HG03378 (cell line): ENCODE data around the gene GPC5.
"Not testable (repeated sequence)": the region's sequence is repeated elsewhere in the genome, so short reads cannot be mapped to it uniquely, and the experiment has no call there.

ENCODE experiments used
- ATAC-seq: cut with Tn5 transposase; IDR thresholded peaks from one replicate; pipeline ENCODE4 v1.9.1; 2021; ENCODE audit warnings: mild to moderate bottlenecking, moderate library complexity; ENCODE audit not compliant: unreplicated experiment

GPC5 gene

DNA sequence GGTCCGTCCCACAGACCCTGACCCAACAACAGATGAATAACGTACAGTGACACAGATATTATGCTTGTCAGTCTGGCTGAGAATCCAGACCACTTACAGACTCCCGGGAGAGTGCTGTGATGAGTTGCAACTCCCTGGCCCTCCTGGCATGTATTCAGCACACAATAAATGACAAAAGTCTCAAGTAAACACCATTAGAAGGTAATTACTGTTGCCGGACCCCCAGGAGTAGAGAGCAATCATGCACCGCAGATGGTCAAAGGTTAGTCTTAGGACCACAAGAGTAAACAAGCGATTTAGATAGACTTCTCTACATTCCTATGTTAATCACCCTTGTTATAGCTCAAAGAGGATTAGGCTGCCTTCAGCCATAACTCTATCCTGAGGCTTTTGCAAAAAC lies 1101.8 kb downstream of the GPC5 start:
- ATAC-seq, result no peak

DNA sequence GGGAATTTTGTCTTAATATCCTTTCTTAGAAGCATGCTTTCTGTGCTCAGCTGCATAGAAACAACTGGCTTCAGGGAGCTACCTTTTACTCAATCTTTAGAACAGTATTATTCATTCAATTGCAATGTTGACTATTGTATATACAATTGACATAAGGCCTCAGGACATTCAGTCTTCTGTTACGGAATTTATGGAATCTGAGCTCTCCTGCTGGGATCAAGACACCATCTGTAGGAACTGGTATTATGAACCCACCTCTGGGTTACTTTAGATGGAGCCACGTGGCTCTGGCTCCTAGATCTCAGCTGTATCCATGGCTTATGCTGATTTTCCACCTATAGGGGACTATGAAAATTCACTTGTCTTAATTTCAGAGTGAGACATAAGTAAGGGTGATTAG lies 1112.0 kb downstream of the GPC5 start:
- no peak for ATAC-seq

DNA sequence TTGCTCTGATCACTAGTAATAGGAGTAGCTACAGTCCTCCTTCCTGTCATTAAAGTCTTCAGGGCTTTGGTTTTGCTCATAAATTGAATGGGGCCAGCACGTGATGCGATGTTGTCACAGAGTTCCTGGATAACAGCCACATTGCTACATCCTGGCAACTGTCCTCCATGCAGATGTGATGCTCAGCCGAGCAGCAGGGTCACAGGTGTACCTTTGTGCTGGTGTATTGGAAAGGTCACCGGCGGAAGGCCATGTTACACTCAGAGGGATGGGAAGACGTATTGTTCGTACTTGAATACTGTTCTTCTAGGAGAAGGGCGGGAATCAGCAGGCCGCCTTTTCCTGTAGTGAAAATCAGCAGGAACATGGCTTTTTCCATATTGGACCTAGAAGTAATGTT lies 1114.4 kb downstream of the GPC5 start:
- ATAC-seq, result no peak

DNA sequence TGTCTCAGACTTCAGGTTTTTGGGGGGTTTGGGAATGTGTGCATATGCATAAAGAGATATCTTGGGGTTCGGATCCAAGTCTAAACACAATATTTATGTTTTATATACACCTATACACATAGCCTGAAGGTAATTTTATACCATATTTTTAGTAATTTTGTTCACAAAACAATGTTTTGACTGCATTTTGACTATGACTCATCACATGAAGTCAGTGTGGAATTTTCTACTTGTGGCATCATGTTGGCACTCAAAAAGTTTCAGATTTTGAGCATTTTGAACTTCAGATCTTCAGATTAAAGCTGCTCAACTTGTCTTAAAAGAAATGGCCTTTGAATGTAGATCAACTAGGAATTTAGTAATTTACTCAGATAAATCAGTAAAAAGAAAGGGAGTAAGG lies 1115.3 kb downstream of the GPC5 start:
- ATAC-seq, result no peak

DNA sequence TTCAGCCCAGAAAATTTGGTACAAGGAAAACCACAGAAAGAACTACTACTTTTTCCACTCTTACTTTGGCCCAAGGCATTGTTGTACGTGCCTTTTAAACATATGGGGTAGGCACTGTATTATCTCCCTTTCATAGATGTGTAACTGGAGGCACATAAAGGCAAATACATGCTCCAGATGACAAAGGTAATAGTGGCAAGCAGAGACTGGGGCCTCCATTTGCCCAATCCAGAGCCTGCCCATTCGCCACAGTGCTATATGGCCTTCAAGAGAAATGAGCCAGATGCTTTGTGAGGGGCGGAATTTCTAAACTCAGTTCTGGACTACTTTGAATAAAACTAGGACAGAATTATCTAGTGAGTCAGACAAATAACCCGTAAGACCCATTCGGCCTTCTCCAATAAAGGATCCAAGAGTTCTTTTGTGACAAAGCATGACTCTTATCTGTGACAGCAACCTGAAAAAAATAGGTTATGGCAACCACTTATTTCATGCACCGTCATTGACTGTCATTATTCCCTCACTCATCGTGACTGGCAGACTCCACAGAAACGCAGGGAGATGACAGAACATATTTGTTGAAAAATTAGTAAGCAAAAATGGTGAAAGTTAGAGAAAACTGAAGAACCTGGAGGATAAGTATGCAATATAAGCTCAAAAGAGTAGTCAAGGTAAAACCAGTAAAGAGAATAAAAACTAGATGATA lies 1116.2 kb downstream of the GPC5 start:
- no peak for ATAC-seq

DNA sequence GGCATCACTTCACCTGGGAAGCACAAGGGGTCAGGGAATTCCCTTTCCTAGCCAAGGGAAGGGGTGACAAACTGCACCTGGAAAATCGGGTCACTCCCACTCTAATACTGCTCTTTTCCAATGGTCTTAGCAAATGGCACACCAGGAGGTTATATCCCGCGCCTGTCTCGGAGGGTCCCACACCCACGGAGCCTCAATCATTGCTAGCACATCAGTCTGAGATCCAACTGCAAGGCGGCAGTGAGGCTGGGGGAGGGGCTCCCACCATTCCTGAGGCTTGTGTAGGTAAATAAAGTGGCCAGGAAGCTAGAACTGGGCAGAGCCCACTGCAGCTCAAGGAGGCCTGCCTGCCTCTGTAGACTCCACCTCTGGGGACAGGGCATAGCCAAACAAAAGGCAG lies 1118.5 kb downstream of the GPC5 start:
- ATAC-seq, result not testable (repeated sequence)

DNA sequence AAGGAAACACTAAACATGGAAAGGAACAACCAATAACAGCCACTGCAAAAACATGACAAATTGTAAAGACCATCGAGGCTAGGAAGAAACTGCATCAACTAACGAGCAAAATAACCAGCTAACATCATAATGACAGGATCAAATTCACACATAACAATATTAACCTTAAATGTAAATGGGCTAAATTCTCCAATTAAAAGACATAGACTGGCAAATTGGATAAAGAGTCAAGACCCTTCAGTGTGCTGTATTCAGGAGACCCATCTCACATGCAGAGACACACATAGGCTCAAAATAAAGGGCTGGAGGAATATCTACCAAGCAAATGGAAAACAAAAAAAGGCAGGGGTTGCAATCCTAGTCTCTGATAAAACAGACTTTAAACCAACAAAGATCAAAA lies 1120.2 kb downstream of the GPC5 start:
- not testable (repeated sequence) for ATAC-seq

DNA sequence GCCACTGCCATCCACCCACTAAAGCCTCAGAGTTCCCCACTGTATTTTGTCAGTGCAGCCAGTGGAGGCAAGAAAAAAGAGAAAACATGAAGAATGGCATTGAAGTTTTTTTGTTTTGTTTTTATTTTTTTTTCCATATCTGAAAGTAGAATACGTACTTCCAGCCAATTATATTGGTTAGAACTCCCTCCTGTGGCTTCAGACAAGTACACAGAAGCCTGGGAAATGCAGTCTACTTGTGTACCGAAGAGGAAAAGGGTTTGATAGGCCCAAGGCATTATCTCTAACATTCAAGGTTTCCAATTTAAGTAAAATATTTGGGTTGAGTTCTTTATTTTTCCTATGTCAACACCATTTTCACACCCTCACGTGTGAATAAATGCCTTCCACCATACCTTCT lies 1131.9 kb downstream of the GPC5 start:
- ATAC-seq, result no peak

DNA sequence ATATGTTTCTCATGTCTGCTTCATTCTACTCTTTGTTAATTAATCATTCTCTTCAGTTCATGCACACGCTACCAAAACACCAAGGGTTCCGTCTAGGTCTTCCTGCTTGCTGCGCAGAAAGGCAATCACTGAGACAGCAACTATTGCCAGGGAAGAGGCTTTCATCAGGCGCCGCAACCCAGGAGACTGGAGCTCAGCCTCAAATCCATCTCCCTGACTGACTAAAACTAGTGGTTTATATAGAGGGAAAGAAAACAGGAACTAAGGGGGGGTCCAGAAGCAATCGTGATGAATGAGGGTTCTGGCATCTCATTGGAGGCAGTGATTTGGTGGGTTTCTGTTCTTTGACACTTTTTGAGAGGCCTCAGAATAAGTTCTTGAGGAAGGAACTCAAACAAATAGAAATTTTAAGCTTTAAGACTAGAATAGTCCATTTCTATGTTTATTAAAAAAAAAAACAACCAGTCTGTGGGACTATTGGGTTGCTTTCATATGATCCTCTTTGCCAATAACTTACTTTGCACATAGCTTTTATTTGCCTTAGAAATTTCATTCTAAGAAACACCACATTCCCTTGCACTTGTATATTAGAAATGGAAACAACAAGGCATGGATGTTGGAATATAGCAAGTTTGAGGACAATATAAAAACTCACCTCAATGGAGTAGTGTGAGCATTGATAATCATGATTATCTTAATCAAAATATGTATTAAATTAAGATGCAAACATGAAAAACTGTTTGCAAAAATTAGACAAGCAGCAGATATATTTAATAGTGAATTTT lies 1137.0 kb downstream of the GPC5 start:
- no peak for ATAC-seq

DNA sequence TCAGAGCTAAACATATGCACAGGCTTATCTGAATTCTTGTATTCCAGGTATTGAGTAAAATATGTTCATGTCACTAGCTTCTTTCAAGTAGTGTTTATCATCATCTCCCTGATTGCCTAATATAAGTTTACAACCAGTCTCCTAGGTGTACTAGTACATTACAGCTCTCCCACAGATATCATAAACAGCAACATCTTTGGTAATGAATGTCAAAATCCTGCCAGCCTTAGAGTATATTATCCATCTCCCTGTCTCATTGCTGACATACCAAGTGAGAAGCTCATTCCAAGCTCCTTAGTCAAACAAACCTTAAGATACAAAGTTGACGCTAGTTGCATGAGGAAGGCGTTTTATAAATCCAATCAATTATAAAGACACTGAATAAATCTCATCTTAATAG lies 1139.0 kb downstream of the GPC5 start:
- no peak for ATAC-seq

DNA sequence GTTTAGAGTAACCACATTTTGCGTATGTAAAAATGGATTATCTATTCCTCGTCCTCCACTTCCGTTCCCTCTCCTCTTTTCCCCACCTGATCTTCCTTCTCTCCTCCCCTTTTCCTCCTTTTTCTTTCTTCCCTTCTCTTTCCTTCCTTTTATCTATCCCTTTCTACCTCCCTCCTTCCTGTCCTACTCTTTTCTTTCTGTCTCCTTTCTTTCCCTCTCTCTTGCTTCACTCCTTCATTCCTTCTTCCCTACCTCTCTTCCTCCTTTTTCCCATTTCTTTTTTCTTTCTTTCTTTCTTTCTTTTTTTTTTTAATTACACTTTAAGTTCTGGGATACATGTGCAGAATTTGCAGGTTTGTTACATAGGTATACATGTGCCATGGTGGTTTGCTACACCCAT lies 1139.7 kb downstream of the GPC5 start:
- no peak for ATAC-seq

DNA sequence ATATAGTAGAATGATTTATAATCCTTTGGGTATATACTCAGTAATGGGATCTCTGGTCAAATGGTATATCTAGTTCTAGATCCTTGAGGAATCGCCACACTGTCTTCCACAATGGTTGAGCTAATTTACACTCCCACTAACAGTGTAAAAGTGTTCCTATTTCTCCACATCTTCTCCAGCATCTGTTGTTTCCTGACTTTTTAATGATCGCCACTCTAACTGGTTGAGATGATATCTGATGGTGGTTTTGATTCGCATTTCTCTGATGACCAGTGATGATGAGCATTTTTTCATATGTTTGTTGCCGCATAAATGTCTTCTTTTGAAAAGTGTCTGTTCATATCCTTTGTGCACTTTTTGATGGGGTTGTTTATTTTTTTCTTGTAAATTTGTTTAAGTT lies 1140.7 kb downstream of the GPC5 start:
- not testable (repeated sequence) for ATAC-seq

DNA sequence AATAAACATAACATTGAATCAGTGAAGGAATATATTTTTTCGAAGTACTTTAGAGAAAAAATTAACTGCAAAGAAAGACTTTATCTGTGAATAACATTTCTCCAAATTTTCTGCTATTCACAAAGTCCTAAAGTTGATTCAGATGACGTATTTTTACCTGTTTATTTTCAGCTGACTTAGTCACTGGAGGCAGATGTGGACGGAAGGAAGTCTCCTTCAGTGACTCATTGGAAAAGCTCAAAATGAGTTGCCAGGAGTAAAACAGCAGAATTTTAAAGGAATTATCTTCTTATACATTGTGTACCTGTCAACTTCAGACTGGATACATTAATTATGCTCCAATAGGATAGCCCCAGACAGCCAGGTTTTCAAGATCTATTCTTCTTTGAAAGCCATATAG lies 1148.8 kb downstream of the GPC5 start:
- no peak for ATAC-seq

DNA sequence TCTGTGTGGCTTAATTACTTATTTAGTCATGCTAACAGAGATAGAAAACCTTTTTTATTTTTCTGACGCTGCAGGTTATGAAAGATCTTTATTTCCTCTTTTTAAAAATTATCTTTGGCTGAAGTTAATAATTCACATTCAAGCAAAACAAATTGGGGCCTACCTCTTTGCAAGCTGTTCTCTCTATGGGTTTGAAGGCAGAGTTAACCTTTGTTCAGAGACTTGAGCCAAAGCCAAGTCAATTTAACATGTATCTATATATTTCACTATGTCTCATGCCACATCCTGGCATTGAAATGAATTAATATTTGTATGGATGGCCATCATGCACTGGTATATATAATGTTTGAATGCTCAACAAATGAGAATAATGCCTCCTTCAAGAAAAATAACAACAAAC lies 1150.9 kb downstream of the GPC5 start:
- ATAC-seq, result no peak

DNA sequence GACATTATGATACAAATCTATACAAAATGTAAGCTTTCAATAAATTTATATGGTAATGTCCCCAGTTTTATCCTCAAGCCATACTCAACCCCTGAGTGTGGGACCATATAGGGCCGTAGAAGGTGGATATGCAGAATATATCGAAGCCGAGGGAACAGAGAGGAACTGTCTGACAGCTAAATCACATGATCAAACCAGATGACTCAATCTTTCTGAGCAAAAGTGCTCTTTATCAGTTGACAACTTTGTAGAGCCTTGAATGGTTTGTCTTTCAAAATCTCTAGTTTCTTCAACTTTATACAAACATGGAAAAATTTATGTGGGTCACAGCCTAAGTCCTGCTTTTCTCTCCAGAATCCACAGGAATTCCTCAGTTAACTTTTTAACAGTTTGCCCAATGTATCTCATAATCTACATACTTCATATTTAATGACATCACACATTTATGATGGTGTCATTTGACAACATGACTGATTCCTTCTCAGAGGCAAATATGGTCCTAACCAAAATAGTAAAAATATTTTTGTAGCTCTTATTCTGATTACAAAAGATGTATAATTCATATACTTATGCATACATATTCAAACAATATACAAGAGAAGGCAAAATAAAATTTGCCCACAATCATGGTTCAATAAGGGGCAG lies 1155.2 kb downstream of the GPC5 start:
- ATAC-seq, result no peak

DNA sequence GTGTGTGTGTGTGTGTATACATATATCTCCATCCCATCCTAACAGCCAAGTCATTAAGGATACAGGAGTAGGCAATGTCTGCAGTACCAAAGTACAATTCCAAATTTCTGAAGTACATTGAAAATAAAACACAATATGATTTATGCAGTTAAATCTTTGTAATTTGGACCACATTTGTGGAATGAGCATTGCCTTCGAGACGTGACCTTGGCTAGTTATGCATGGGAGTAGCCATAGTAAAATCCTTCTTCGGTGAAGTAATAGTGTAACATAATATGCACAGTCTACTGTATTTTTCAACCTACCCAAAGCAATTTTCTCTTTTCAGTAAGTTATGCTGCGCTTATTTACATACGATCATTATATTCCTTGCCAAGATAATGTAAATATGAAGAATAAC lies 1162.5 kb downstream of the GPC5 start:
- no peak for ATAC-seq

DNA sequence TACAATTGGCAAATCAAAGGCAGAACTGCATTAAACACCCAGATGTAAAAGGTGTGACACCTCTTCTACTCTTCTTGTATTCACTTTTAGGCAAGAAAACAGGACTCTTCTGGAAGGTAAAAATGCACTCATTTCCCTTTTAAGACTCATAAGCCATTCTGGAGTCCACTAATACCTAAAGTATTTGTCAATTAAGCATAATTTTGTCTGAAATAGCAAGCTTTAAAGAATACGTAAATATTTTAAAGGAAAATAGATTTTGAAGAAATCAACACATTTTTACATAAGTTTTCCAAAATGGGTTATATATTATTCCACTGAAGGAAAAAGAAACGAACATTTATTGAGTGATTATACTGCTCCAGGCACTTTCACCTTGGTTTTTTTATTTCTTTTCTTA lies 1166.5 kb downstream of the GPC5 start:
- ATAC-seq, result no peak

DNA sequence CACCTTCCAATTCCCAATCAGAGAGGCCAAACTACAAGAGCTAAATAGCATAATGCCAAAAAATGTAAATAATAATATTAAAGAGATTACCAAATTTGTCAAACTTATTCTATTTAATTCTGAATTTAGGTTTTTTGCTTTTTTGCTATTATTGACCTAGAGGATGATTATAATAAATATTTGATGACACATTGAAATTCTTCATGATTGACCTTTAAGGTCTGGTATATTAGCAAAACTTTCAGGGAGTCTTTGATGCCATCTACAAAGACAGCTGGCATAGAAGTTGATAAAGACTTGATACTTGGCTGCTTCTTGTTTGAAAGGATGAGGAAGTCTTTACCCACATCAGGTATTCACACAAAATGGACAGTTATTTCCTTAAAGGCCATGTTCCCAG lies 1168.3 kb downstream of the GPC5 start:
- ATAC-seq, result no peak

DNA sequence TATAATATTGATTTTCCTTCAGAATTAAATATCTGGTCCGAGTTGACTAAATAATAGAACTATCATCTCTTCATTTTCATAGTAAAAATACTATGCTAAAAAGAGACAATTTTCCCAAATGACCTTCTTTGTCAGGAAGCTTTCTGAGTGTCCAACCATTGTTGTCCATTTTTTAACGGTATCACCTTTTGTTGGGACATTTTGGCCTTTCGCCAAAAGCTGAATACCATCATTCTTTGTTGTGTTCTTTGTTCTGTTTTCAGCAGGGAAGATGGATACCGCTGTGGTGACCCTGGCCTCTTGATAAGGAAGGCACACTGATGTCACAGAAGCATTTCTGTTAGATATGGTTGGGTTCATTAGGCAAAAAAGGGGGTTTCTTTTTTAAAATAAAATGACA lies 1173.8 kb downstream of the GPC5 start:
- no peak for ATAC-seq

DNA sequence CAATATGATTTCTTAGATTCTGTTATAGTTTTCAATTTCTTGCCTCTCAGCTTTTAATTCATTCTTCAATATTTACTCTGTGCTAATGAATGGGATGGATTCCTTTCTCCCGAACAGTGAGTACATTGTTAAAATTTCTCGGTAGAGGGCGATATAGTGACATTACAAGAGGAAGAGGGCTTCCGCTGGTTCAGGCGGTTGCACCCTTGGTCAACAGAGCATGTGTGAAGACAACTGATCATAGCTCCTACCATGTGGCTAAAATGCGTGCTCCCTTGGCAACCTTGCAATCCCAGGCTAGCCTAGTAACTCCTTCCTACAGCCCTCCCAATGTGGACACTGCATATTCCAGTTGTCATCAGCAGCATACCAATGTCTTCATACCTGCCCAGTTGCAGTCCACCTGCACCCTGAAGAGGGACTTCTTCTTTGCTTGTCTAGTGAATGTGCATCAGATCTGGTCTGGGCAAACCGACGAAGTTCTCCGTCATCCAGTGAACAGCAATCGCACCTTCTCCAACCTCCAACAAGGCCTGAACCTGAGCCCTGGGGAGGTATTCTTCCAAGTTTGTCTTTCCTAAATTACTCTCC lies 1175.1 kb downstream of the GPC5 start:
- ATAC-seq, result no peak

DNA sequence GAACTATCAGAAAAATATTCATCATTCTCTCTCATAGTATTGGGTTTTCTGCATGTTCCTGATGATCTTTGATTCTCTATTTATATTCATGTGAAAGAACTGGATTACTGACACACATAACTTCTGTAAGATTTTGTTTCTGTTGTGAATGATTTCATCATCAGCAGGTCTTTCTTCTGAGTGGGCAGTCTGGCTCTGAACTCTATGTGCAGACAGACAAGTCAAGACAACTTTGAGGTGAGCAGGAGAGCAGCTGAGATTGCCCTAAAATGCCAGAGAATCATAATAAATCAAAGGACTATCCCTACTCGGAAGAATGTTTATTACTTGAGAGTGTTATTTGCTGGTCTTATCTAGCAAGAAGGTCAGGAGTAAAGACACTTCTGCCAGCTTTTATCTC lies 1176.1 kb downstream of the GPC5 start:
- ATAC-seq, result no peak

DNA sequence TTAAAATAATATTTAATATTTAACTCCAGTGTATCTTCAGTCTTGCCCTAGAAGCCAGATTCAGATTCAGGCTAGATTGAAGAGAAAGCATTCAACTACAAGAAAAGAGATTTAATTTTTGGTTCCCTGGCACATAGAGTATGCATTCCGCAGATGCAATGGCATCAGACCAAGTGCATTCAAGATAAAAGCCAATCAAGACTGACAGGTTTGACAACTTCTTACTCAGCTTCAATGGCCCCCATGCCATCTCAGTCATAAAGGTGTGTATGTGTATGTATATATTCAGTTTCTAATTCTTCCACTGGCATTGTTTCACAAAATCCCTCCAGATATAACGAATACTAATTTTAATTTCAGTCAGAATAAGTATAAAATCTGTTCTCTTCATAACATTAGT lies 1177.4 kb downstream of the GPC5 start:
- no peak for ATAC-seq
